NCI-H2081 (cell line): ENCODE results near the gene MYO5B.
"Not testable (repeated sequence)": the region's sequence is repeated elsewhere in the genome, so short reads cannot be mapped to it uniquely, and the experiment has no call there.

Experiments used
- DNase-seq, 2 experiments: peaks; one replicate each; lab custom pipeline; 2025; lab: John Stamatoyannopoulos, UW

Gene MYO5B

GRCh38 chr18:49795612-49796552, 399.1 kb downstream of the MYO5B start:
- DNase-seq = no peak

- no peak for DNase-seq
These were observed 400.2 kb downstream of the MYO5B start for GRCh38 chr18:49794743-49795142.

GRCh38 chr18:49789560-49790134, 405.3 kb downstream of the MYO5B start:
- DNase-seq = not testable (repeated sequence)

- no peak for DNase-seq
These were observed 406.5 kb downstream of the MYO5B start for GRCh38 chr18:49788327-49788898.

GRCh38 chr18:49786019-49786720, 408.8 kb downstream of the MYO5B start:
- no peak for DNase-seq

GRCh38 chr18:49784427-49785185, 410.3 kb downstream of the MYO5B start:
- DNase-seq = no peak

GRCh38 chr18:49783631-49784030, 411.3 kb downstream of the MYO5B start:
- not testable (repeated sequence) for DNase-seq

GRCh38 chr18:49778826-49779465, 416.0 kb downstream of the MYO5B start:
- no peak for DNase-seq
